Jurkat, Clone E6-1 (cell line): ENCODE results near the gene CCDC39. TPM values are rescaled to one million over a fixed set of nuclear protein-coding genes. Genes with fewer than 3 reads are reported as not detected.

ENCODE experiments used
- DNase-seq: peaks from one replicate; pipeline ENCODE4 v3.0.0-alpha.2; 2011; ENCODE audit warnings: low read depth, low spot score
- H3K4me3 ChIP-seq: 2 replicates; pipeline ENCODE4 v1.5.1; 2011; ENCODE audit warnings: mild to moderate bottlenecking, low read length, control low read depth, moderate library complexity
- polyA plus RNA-seq: library from polyadenylated mRNA; unstranded; fragments of >200 nt; gene quantifications from one replicate; pipeline ENCODE4 v1.2.1, GENCODE V29; 2012; ENCODE audit warnings: missing spikeins; ENCODE audit not compliant: insufficient read length, insufficient read depth

CCDC39 gene
- polyA plus RNA-seq: 4.8 TPM

DNA sequence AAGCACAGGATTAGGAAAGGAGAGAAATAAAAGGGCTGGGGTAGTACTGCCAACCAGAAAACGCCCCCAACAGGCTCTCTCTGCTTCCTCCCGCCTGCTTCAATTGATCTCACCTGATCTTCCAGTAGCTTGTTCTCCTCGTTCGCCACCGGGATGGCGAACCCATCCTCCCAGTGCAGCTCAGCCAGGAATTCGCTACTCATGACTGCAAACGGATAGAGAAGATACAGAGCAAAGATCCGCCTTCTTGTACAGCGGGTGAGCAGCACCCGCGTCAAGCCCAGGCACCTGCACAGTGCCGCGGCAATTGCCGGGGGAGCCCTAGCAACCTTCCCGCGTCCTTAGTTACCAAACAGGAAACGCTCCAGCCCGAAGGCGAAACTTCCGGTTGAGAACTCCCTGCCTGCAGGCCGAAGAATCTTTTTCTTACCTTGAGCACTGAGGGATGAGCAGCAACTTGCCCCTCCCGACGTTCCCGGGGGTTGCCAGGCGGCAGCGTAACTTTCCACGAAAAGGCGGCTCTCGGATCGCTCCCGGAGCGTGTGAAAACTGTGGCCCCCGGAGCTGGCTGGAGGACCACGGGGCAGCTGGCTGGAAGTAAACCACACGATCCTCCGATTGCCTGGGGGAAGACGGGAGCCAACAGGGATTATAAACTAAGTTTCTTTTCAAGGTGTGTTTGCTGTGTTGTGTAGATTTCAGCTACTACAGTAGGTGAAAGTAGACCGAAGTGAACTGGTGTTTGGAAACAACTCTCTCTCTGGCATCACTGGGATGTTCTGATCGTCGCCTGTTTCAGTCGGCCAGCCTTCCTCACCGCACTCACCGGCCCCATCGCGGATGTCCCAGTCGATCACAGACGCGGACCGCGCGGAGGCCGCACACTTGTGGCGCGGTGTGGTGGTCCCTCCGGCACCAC, at the start of gene CCDC39:
Gene CCDC39, minus strand, starts transcription at position 312 of the 919 bp plus-strand sequence. Its CDS starts 109 bp downstream, at position 203.
- H3K4me3 ChIP-seq: peak within 1 kb of the TSS; percentile 58
- DNase-seq: peak; percentile 75

DNA sequence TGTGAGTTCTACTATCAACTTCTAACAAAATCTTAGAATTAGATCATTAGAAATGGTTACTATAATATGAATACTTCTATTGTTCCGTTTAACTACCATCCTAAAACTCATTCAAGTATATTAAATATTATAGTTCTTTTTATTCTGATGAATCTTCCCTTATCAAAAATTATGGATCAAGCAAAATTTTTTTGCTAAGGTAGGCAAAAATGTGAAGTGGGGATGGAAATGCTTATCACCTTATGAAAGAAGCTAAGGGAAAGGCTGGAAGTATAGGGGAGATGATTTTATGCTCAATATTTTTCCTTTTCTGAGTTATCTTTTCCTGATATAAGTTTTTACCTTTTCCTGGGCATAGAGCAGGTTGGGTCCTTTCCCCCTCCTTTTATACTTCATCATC, 40.7 kb upstream of the CCDC39 start:
- H3K4me3 ChIP-seq: no peak overlapping the region
- DNase-seq: no peak

DNA sequence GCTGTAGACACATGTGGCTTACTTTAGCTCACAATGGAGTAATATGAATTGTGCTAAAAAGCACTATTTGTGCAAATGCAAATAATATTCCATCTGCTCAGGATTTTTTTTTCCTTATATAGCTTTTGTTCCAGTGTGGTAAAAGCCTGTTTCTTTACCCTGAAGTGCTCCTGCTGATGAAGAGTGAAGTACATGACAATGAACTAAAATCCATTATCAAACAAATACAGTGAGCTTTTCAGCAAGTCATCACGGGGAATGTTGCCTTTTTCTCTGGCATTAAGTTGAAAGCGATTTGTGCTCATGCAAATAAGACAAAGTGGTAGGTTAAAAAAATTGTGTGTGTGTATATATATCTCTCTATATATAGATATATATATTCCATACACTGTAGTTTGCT, 28.6 kb upstream of the CCDC39 start:
- no peak for DNase-seq
- H3K4me3 ChIP-seq: no peak overlapping the region

DNA sequence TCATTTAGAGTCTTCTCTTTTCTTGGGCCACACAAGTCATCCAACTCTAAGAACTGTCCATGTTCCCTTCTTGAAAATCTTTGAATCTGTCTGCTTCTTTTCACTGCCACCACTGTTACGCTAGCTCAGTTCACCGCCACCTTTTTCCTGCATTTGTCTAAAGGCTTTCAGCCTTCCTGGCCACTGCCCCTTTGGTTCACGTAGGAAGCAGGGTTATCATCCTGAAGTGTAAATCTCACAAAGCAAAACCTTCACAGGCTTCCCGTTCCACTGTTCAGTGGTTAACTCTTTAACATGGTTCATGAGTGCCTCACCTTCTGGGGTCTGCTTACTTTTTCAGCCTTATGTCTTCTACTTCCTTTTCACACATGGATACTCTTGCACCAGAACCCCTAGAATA, 26.3 kb upstream of the CCDC39 start:
- no peak overlapping the region for H3K4me3 ChIP-seq

DNA sequence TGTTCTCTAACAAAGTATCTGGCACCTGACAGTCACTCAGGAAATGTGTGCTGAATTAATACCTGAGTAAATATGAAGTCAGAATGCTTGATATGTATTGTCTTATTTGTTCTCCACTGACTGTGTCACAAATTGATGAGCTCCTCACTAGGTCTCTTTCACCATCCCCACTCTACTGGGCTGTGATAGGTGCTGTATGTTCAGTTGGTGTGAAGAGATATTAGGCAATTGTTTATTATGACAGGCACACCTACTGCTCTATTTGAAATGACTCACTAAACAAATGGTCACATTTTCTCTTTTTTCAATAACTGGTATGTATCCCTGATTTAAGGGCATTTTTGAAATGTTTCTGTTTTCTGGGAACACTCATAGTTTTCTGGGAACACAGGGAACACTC, 25.2 kb upstream of the CCDC39 start:
- no peak overlapping the region for H3K4me3 ChIP-seq
- DNase-seq: no peak

More for the DNA sequence above, 26.3 kb upstream of the CCDC39 start:
- DNase-seq: no peak

DNA sequence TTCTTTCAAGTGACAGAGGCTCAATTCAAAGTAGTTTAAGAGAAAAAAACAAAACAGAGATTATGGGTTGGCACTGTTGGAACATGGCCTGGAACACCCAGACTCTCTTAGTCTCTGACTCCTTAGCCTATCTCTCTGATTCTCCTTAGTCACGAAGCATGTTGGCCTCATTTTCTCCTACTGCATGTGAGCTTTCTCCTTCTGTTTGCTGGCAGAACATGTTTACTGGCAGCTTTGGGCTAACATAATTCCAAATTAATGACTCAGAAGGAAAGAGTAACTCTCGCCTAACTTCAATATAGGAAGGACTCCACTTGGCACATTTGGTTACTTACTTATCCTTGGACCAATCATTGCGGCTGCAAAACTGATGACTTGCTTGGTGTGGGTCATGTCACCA, 21.7 kb upstream of the CCDC39 start:
- no peak for DNase-seq
- H3K4me3 ChIP-seq: no peak overlapping the region

DNA sequence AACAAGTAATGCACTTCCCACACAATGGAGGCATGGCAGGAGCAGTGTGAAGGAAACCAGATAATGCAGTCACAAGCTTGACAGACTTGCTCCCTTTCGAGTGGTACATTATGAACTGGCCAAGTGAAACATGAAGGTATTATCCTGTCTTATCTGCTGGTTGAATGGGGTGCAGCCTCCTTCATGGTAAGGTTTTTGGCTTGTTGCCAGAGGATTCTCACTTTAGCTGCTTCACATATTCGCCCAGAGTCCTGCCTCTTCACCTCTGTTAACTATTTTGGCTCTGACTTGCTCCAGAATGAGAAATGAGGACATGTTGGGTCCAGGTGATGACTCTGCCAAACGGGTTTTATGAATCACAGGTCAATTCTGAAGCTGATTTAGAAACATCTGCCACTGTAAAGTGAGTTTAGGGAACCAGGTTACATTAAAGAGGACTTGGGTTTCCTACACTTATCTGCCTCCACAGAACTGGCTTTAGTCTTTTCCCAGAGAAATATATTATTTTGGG, 19.5 kb upstream of the CCDC39 start:
- no peak for DNase-seq
- H3K4me3 ChIP-seq: no peak overlapping the region

DNA sequence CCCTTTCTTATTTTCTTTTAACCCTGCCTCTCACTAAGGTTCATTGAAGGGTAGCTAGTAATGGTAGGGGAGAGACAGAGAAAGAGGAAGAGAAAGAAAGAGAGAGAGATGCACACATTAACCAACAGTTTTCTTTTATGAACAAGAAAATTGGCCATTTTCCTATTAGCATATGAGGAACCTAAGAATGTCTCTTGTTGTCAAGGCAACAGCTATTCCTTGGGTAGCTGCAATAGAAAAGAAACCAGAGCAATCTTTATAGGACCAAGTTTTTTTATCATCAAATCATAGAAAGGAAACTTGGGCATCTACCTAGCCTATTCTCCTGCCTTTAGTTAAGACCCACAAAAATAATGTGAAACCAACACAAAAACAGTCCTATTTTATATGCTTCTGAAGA, 15.0 kb upstream of the CCDC39 start:
- H3K4me3 ChIP-seq: no peak overlapping the region
- no peak for DNase-seq

DNA sequence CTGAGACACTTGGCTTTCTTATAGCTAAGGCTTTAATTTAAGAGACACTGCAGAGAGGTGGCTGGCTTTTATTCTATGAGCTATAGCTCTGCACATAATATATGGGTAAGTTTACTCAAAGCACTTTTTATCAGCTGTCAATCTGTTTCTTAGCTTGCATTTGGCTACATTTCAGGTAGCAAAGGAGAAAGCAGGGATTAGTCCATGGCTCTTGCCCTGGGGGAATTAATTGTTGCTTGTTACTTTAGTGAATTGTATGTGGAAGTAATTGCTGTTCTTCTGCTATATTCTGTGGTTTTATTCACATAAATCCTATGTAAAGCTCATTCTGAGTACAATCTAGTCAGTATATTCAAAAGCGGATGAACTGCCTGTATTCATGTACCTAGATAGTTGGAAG, 14.4 kb upstream of the CCDC39 start:
- H3K4me3 ChIP-seq: no peak overlapping the region
- DNase-seq: no peak

DNA sequence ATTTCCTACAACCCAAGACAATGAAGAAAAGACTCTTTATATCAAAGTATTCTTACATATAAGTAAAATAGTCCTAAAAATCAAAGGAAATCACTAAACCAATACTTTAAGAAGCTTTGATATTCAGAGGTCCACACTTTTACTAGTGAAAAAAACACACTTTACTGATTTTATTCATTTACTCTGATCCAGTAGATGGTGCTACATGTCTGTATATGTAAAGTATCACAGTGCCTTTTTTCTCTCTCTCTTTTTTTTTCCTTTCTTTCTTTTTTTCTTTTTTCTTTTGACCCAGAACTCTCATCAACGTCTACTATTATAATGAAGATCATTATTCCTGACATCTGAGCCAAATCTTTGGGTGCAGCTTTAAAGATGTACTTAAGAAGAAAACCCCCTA, 10.8 kb upstream of the CCDC39 start:
- no peak for DNase-seq

DNA sequence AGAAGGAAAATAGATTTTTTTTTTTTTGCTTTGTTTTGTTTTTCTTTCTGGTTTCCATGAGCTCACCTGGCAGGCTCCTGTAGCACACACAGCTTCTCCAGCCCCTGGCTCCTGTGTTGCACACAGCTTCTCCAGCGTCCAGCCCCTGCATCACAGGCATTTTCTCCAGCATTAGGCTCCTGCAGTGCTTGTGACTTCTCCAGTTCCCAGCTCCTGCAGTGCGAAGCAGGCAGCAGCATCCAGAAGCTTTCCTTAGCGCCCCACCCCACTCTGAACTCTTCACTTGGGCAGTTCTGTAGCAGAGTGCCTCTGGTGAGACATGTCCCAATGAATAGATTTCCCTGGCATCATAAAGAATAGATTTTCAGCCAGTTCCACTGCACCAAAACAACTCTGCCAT, 5.5 kb upstream of the CCDC39 start:
- no peak for DNase-seq
- H3K4me3 ChIP-seq: no peak overlapping the region

More for the DNA sequence above, 10.8 kb upstream of the CCDC39 start:
- H3K4me3 ChIP-seq: no peak overlapping the region

DNA sequence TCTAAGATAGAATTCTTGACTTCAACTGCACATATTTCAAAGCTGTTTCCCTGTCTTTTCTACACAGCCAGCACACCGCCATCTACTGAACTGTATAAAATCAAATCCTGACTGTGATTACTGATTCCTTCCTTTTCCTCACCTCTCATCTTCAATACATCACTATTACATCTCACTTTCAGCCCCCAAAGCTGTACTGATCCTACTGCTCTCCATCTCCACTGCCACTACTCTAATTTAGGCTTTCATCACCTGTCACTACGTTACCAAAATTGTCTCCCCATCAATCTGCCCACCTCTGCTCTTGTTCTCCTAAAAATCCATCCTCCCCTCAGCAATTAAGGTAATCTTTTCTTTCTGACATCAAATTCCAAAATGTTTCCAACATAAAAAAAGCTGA, 4.5 kb upstream of the CCDC39 start:
- no peak for DNase-seq
- H3K4me3 ChIP-seq: no peak overlapping the region

DNA sequence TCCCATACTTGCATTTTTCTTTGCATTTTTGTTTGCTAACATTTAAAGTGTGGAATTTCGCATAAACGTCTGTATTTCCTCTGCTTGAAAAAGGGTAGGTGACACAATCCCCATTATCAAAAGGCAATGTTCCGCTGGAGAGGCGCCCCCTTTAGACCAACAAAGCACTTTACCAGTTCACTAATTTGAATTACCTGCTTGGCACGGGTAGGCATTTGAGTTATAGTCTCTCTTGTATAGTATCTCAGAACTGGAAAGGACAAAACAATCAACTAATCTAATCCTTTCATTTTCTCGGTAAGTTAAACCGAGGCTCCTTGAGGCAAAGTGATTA, 775 bp upstream of the CCDC39 start:
- peak; percentile 45 for DNase-seq
- peak overlapping the region; percentile 58 for H3K4me3 ChIP-seq

DNA sequence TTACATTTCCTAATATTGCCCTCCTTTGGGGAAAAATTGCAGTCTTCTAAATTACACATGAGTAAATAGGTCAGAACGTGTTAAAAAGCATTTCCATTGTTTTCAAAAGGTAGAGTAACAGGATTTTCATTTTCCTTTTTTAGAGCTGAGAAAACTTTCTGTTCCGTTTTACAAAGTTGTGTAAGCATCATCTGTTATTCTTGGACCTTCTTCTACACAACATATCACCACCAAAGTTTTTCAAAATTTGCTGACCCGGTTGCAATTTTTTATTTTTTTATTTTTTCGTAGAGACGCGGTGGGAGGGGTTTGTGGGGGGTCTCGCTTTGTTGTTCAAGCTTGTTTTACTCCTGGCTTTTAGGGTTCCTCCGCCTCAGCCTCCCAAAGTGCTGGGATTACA, 1.1 kb downstream of the CCDC39 start:
- no peak for DNase-seq
- no peak overlapping the region for H3K4me3 ChIP-seq

DNA sequence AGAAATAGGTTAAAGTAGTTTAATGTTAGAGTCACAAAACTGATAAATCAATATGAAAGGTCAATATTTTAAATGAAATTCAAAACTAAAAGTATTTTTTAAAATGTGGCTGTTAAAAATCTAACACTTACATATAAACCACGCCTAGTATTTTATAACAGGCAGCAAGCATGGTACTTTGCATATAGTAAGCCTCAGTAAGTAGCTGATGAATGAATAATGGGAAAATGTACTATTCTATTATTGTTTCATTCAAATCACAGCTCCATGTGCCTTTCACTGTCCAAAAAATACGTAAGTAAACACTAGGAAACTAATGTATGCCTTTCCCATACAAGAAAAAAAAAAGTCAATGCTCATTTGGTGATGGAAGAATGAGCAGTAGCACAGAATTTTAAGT, 17.8 kb downstream of the CCDC39 start:
- no peak overlapping the region for H3K4me3 ChIP-seq
- DNase-seq: no peak

DNA sequence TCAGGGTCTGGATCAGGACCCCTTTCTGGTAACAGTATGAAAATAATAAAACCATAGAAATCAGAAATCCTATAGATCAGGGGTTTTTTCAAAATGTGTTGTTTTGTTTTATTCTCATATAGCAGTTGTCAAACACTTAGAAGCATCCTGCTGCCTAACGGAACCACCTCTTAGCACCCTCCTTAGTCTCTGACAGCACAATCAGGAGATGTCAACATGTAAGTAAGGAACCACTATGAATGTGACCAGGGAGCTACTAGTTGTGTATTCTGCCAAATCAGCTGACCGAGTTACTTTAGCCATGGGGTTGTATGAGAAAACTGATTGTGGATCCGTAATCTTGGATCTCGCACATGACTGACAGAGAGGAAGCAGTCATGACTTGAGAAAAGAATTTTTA, 22.2 kb downstream of the CCDC39 start:
- no peak for DNase-seq
- H3K4me3 ChIP-seq: no peak overlapping the region

DNA sequence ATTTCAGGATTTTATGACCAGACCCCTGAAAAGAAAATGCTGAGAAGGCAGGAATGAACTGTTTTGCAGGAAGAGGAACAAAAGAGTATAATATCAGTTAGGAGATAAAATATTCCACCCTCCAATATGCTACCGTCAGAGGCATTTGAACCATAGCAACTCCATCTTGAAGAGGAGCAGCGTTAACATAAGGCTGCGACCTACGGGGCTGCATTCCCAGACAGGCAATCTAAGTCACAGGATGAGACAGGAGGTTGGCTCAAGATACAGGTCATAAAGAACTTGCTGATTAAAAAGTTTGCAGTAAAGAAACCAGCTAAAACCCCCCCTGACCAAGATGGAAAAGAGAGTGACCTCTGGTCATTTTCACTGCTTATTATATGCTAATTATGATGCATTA, 22.9 kb downstream of the CCDC39 start:
- no peak for DNase-seq
- H3K4me3 ChIP-seq: no peak overlapping the region

DNA sequence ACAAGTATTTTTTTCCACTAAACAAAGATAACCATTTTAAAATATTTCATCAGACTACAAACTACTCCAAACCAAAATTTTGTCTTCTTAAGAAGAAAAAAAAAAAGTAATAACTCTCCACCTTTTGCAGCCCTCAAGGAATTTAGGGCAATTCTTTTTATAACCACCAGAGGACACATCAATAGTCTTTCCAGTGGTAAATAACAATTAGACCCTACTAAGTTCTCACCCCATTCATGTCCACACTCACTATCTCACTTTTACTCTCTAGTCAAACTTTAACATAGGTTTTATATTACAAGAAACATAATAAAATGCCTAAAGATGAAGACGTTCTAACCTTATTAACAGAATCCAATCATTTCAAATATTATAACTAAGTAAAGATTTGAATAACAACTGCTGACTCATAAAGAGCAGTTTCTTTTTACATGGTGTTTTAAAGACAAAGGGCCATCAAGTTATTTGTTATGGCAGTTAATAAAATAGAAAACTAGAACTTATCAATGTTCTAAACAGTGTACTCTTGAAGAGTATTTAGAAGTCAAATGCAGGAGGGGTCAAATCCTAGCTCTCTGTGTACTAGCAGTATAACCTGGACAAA, 33.0 kb downstream of the CCDC39 start:
- no peak for DNase-seq
- no peak overlapping the region for H3K4me3 ChIP-seq

DNA sequence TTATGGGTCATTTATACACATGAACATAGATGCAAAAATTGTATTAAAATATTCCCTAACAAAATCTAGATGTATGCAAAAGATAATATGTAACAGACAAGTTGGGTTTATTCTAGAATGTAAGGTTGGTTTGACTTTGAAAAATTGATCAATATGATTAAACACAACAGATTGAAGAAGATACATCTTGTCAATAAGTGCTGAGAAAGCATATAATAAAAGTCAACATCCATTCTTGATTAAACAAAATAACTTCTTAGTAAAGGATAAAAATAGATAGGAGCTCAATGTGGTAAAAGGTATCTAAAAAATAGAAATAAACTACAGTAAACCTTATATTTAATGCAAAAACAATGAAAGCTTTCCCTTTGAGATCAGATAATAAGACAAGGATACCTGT, 38.3 kb downstream of the CCDC39 start:
- H3K4me3 ChIP-seq: no peak overlapping the region
- no peak for DNase-seq

DNA sequence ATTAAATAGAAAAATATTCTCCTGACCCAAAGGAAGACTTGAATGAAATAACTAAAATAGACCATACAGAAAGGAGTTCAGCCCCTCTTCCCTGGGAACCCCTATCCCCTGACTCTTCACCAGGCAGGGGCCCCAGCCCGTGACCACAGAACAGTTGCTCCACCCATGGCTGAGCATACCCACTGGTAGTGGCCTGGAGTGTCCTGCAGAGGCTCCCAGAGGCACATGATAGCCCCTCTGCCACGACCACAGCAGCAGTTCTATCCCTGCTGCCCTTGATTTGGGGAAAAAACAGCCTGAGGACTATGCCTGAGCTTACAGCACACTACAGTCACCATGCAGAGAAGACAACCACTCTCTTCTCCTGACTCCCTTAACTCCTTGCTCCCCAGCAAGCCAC, 45.6 kb downstream of the CCDC39 start:
- DNase-seq: no peak

DNA sequence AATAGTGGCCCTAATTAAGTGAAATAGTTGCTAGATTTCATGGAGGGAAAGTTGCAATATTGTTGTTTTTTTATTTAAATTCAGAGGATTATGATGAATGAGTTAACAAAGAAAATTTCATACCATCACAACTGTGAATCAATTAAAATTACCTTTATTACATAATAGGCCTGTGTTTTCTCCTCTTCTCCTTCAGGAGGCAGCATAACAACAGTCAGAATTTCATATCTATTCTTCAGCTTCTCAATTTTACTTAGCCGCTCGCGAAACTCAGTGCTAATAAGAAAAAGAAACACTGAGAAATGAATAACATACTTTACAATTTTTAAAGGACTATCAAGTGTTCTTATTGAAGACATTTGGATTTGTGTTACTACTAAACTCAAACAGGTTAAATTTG, 48.0 kb downstream of the CCDC39 start:
- DNase-seq: no peak
- H3K4me3 ChIP-seq: no peak overlapping the region

More for the DNA sequence above, 45.6 kb downstream of the CCDC39 start:
- H3K4me3 ChIP-seq: no peak overlapping the region
